GM10266 (cell line): ENCODE results near the gene PLA2G4F.

ENCODE experiments used
- DNase-seq: peaks from one replicate; pipeline ENCODE4 v3.0.0; 2012; ENCODE audit errors: extremely low spot score
- CTCF ChIP-seq: IDR thresholded peaks from 2 replicates; pipeline ENCODE4 v1.5.1; 2012; ENCODE audit warnings: mild to moderate bottlenecking, low read depth; ENCODE audit not compliant: control insufficient read depth, insufficient read depth; ENCODE audit errors: missing control alignments

Gene PLA2G4F

DNA sequence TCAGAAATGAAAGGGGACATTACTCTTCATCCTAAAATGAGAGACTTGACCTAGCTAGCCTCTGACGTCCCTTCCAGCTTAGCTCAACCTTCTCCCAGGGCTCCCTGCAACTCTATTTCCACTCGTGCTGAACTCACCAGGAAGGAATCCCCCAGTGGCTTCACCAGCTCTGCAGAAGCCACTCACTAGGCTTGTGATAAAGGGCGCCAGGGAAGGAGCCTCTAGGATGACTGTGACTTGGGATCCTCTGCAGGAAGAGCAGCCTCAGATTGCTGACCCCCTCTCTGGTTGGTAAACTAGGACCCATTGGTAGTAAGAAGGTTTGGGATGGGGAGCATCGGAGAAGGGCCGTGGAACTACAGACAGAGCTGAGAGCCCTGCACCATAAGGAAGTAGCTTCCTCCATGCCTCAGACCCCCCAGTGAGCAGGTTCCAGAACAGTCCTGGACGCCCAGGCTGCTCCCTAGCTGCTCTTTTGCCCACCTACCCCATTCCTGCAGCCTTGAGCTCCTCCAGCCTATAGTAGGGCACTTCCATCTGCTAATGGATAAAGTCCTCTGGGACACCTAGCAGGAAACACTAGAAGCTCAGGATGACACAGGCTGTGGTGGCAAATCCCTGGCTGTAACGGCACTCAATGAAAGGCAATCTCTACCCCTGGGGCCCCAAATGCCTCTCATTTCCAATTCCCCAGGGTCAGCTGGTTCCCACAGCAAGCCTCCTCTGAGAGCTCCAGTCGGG, 26.0 kb downstream of the PLA2G4F start:
- DNase-seq, result no peak
- no peak for TF ChIP-seq CTCF

DNA sequence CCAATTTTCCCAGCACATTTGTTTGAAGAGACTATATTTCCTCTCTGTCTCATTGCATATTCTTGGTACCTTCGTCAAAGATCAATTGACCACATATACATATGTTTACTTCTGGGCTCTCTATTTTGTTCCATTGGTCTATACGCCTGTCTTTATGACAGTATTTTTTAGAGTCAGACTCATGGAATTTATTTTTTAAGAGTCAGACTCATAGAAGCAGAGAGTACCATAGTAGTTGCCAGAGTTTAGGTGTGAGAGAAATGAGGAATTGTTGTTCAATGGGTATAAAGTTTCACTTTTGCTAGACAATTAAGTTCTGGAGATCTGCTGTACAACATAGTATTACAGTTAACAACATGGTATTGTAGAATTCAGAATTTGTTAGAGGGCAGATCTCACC, 27.1 kb downstream of the PLA2G4F start:
- TF ChIP-seq CTCF, result no peak
- no peak for DNase-seq

DNA sequence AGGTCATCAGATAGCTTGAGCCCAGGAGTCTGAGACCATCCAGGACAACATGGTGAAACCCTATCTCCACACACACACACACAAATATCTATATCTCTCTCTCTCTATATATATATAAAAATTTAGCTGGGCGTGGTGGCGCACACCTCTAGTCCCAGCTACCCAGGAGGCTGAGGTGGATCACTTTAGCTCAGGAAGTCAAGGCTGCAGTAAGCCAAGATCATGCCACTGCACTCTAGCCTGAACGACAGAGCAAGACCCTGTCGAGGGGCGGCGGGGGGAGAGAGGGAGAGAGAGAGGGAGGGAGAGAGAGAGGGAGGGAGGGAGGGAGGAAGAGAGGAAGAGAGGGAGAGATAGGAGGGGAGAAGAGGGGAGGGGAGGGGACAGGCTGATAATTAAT, 28.0 kb downstream of the PLA2G4F start:
- DNase-seq, result no peak
- no peak for TF ChIP-seq CTCF

DNA sequence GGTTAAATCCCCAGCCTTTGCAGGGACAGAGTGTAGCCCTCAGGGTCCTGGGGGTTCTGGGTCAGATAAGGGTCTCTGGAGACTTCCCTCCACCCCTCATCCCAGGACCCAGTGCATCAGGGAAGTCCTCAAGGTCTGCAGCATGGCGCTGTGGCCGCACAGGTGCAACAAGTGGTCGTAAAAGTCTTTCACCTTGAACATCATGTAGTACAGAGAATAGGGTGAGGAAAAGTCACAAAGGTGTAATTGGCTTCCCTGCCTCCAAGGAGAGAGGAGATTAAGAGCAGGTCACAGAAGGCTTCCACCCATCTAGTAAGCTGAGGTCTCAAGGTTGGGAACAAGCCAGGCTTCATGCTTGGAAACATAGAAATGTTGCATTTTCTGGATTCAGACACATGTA, 32.9 kb downstream of the PLA2G4F start:
- DNase-seq, result no peak
- no peak for TF ChIP-seq CTCF

DNA sequence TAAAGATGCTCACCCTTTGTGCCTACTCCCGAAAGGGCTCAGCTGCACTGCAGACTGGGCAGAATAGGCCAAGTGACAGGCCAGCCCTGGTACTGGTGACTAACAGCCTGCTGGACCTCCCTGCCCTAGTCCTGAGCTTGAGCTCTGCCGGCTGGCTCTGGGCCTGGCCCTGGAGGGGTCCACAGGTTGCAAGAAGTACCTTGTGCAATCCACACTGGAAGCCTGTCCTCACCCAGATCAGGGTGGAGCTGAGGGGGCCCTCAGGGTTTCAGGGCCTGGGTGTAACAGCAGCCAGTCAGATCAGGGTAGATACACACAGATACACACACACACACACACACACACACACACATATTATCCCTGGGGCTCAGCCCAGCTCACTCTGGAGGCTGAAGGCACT, 34.8 kb downstream of the PLA2G4F start:
- TF ChIP-seq CTCF, result no peak
- no peak for DNase-seq

- TF ChIP-seq CTCF, result no peak
- DNase-seq, result no peak
Observed at GRCh38 chr15:42121021-42121420, 35.4 kb downstream of the PLA2G4F start.

DNA sequence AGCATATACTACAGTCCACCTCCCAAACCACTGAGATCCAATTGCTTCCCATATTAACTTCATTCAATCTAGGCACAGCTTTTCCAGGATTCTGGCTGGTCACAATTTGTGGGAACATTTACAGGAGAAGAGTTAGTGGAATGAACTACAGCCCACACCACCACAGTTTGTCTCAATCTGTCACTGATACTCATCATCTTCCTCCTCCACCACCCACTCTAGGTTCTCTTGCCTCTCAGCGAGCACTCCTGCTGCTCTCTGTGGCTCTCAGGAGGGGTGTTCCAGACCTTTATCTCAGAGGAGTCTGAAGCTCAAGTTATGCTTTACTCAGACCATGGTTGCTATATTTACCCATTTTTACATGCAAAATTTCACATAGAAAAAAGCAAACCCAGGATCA, 36.2 kb downstream of the PLA2G4F start:
- no peak for DNase-seq
- TF ChIP-seq CTCF, result no peak
